ENCODE data around the gene USP19. TPM values are rescaled to one million over a fixed set of nuclear protein-coding genes. Genes with fewer than 3 reads are reported as not detected.

Gene USP19
- total and polyA plus RNA-seq, 4 donors, result 8.1 to 39.6 (median 27.4) TPM

DNA sequence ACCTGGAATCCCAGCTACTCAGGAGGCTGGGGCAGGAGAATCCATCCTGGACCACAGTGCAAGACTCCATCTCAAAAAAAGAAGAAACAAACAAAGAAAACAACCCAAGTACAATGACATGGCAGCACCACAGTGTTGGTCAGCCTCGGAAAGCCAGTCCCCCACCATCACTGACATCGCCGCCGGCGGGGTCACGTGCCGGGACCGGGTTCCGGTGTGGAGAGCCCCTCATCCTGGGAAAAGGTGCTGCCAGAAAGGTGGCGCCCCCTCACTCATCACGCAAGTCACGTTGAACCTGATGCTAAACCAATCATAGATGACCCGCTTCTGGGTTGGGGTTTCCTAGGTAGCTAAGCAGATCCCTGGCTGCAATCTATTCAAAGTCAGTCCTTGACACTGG, 44.5 kb downstream of the USP19 start (continued):
- TF ChIP-seq, protein P1, sequence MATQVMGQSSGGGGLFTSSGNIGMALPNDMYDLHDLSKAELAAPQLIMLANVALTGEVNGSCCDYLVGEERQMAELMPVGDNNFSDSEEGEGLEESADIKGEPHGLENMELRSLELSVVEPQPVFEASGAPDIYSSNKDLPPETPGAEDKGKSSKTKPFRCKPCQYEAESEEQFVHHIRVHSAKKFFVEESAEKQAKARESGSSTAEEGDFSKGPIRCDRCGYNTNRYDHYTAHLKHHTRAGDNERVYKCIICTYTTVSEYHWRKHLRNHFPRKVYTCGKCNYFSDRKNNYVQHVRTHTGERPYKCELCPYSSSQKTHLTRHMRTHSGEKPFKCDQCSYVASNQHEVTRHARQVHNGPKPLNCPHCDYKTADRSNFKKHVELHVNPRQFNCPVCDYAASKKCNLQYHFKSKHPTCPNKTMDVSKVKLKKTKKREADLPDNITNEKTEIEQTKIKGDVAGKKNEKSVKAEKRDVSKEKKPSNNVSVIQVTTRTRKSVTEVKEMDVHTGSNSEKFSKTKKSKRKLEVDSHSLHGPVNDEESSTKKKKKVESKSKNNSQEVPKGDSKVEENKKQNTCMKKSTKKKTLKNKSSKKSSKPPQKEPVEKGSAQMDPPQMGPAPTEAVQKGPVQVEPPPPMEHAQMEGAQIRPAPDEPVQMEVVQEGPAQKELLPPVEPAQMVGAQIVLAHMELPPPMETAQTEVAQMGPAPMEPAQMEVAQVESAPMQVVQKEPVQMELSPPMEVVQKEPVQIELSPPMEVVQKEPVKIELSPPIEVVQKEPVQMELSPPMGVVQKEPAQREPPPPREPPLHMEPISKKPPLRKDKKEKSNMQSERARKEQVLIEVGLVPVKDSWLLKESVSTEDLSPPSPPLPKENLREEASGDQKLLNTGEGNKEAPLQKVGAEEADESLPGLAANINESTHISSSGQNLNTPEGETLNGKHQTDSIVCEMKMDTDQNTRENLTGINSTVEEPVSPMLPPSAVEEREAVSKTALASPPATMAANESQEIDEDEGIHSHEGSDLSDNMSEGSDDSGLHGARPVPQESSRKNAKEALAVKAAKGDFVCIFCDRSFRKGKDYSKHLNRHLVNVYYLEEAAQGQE (IDR thresholded peaks at IDR 0.05), result no peak
- TF ChIP-seq SP1 (IDR thresholded peaks at IDR 0.05), result no peak

Small RNA genes lying within 50 kb of the gene (small RNA-seq; reads per million reads assigned to genes)
- not detected for gene RN7SL182P

Other genes starting within 250 kb of the USP19 start
- 100 to 1,000 TPM in 1 of 2 donors, 10 to 100 TPM in 1; 36.9 to 223 TPM for gene SLC25A20, start 221.9 kb downstream of the USP19 start, total RNA-seq
- gene SLC25A20, start 221.9 kb downstream of the USP19 start, polyA plus RNA-seq, result 100 to 1,000 TPM in 1 of 2 donors, 10 to 100 TPM in 1; 55.9 to 117 TPM
- gene ARIH2, start 202.0 kb downstream of the USP19 start, total RNA-seq, result 10 to 100 TPM; 36.2 to 63.5 TPM
- 10 to 100 TPM; 24.8 to 25.9 TPM for gene ARIH2, start 202.0 kb downstream of the USP19 start, polyA plus RNA-seq
- gene P4HTM, start 130.6 kb downstream of the USP19 start, total RNA-seq, result 10 to 100 TPM in 1 of 2 donors, 1 to 10 TPM in 1; 10.0 to 12.8 TPM
- gene P4HTM, start 130.6 kb downstream of the USP19 start, polyA plus RNA-seq, result 10 to 100 TPM; 11.0 to 16.2 TPM
- gene WDR6, start 113.4 kb downstream of the USP19 start, total RNA-seq, result 10 to 100 TPM; 43.9 to 50.9 TPM
- gene WDR6, start 113.4 kb downstream of the USP19 start, polyA plus RNA-seq, result 10 to 100 TPM; 29.4 to 50.1 TPM
- gene DALRD3, start 102.2 kb downstream of the USP19 start, total RNA-seq, result 10 to 100 TPM in 1 of 2 donors, 1 to 10 TPM in 1; 7.9 to 10.6 TPM
- gene DALRD3, start 102.2 kb downstream of the USP19 start, polyA plus RNA-seq, result 1 to 10 TPM; 8.6 to 9.9 TPM
- 10 to 100 TPM; 28.6 to 75.6 TPM for gene NDUFAF3, start 98.7 kb downstream of the USP19 start, total RNA-seq
- 100 to 1,000 TPM in 1 of 2 donors, 10 to 100 TPM in 1; 68.4 to 107 TPM for gene NDUFAF3, start 98.7 kb downstream of the USP19 start, polyA plus RNA-seq
- gene IMPDH2, start 91.4 kb downstream of the USP19 start, total RNA-seq, result 100 to 1,000 TPM in 1 of 2 donors, 10 to 100 TPM in 1; 33.6 to 182 TPM
- 10 to 100 TPM; 20.9 to 45.8 TPM for gene IMPDH2, start 91.4 kb downstream of the USP19 start, polyA plus RNA-seq
- gene QRICH1, start 26.8 kb downstream of the USP19 start, total RNA-seq, result 10 to 100 TPM; 32.5 to 35.1 TPM
- gene QRICH1, start 26.8 kb downstream of the USP19 start, polyA plus RNA-seq, result 10 to 100 TPM; 17.3 to 19.0 TPM
- 100 to 1,000 TPM; 192 to 226 TPM for gene QARS1, start 16.1 kb downstream of the USP19 start, total RNA-seq
- gene QARS1, start 16.1 kb downstream of the USP19 start, polyA plus RNA-seq, result 10 to 100 TPM; 58.0 to 97.5 TPM
- 100 to 1,000 TPM; 134 TPM for gene LAMB2, start 12.2 kb upstream of the USP19 start, total RNA-seq
- 100 to 1,000 TPM in 1 of 2 donors, 10 to 100 TPM in 1; 87.6 to 172 TPM for gene LAMB2, start 12.2 kb upstream of the USP19 start, polyA plus RNA-seq
- gene CCDC71, start 45.5 kb upstream of the USP19 start, total RNA-seq, result 10 to 100 TPM in 1 of 2 donors, 1 to 10 TPM in 1; 6.1 to 10.4 TPM
- 10 to 100 TPM in 1 of 2 donors, 1 to 10 TPM in 1; 1.1 to 10.7 TPM for gene CCDC71, start 45.5 kb upstream of the USP19 start, polyA plus RNA-seq
- 10 to 100 TPM in 1 of 2 donors, 1 to 10 TPM in 1; 9.2 to 17.1 TPM for gene KLHDC8B, start 50.8 kb upstream of the USP19 start, total RNA-seq
- 1 to 10 TPM; 8.1 to 9.6 TPM for gene KLHDC8B, start 50.8 kb upstream of the USP19 start, polyA plus RNA-seq
- 1 to 10 TPM; 1.9 to 3.1 TPM for gene C3orf62, start 156.4 kb upstream of the USP19 start, total RNA-seq
- 1 to 10 TPM in 1 of 2 donors, under 1 TPM in 1; 0.96 to 1.3 TPM for gene C3orf62, start 156.4 kb upstream of the USP19 start, polyA plus RNA-seq
- gene USP4, start 219.2 kb upstream of the USP19 start, total RNA-seq, result 10 to 100 TPM; 16.1 to 17.7 TPM
- gene USP4, start 219.2 kb upstream of the USP19 start, polyA plus RNA-seq, result 10 to 100 TPM; 12.5 to 13.7 TPM
- 100 to 1,000 TPM in 1 of 2 donors, 10 to 100 TPM in 1; 87.0 to 125 TPM for gene GPX1, start 237.5 kb upstream of the USP19 start, total RNA-seq
- 100 to 1,000 TPM; 313 to 412 TPM for gene GPX1, start 237.5 kb upstream of the USP19 start, polyA plus RNA-seq